Endometrial microvascular endothelial cells (primary cell): ENCODE data around the gene RUNDC3A. TPM values are rescaled to one million over a fixed set of nuclear protein-coding genes. Genes with fewer than 3 reads are reported as not detected.

ENCODE experiments used
- in situ Hi-C: cut with HindIII; loops from 2 replicates; pipeline ENCODE4 v1.10.0; 2017; ENCODE audit warnings: low sequenced_read_pairs, low pct_unique_long_range_greater_than_20kb; ENCODE audit errors: inconsistent ontology term
- total RNA-seq: library from RNA; depleted of rRNA; stranded (reverse); fragments of >200 nt; gene quantifications from one replicate; pipeline ENCODE4 v1.2.3, GENCODE V29; 2015; ENCODE audit errors: inconsistent ontology term

The RUNDC3A gene
- total RNA-seq, 1 donor from 2014 or later = not detected

- in situ Hi-C loops = no loop called here
Observed at GRCh38 chr17:44281570-44281969, 26.8 kb upstream of the RUNDC3A start.

- in situ Hi-C loops = no loop called here
Observed at GRCh38 chr17:44282264-44282663, 26.1 kb upstream of the RUNDC3A start.

GRCh38 chr17:44283344-44284023, 24.9 kb upstream of the RUNDC3A start:
- in situ Hi-C loops = no loop called here

GRCh38 chr17:44284024-44284400, 24.4 kb upstream of the RUNDC3A start:
- in situ Hi-C loops = no loop called here

- in situ Hi-C loops = no loop called here
Observed at GRCh38 chr17:44287651-44288050, 20.8 kb upstream of the RUNDC3A start.

GRCh38 chr17:44293509-44294226, 14.7 kb upstream of the RUNDC3A start:
- in situ Hi-C loops = no loop called here

- in situ Hi-C loops = no loop called here
Observed at GRCh38 chr17:44297975-44298374, 10.4 kb upstream of the RUNDC3A start.

GRCh38 chr17:44304651-44305050, 3.8 kb upstream of the RUNDC3A start:
- in situ Hi-C loops = no loop called here

- in situ Hi-C loops = no loop called here
Observed at GRCh38 chr17:44307387-44308186, 814 bp upstream of the RUNDC3A start.

- in situ Hi-C loops = no loop called here
Observed at GRCh38 chr17:44308865-44309264, 464 bp downstream of the RUNDC3A start.

- in situ Hi-C loops = no loop called here
Observed at GRCh38 chr17:44309472-44309871, 1.1 kb downstream of the RUNDC3A start.

- in situ Hi-C loops = no loop called here
Observed at GRCh38 chr17:44310188-44310587, 1.8 kb downstream of the RUNDC3A start.

- in situ Hi-C loops = no loop called here
Observed at GRCh38 chr17:44310609-44311376, 2.4 kb downstream of the RUNDC3A start.

GRCh38 chr17:44311562-44312181, 3.3 kb downstream of the RUNDC3A start:
- in situ Hi-C loops = no loop called here

- in situ Hi-C loops = no loop called here
Observed at GRCh38 chr17:44312396-44313104, 4.1 kb downstream of the RUNDC3A start.

GRCh38 chr17:44314031-44314430, 5.6 kb downstream of the RUNDC3A start:
- in situ Hi-C loops = no loop called here

GRCh38 chr17:44314524-44314868, 6.1 kb downstream of the RUNDC3A start:
- in situ Hi-C loops = no loop called here
